ENCODE data around the gene HMGXB3. TPM values are rescaled to one million over a fixed set of nuclear protein-coding genes. Genes with fewer than 3 reads are reported as not detected.

Gene HMGXB3
- total RNA-seq, 4 donors from 2014 or later = 35.5 to 70.2 (median 41.1) TPM

DNA sequence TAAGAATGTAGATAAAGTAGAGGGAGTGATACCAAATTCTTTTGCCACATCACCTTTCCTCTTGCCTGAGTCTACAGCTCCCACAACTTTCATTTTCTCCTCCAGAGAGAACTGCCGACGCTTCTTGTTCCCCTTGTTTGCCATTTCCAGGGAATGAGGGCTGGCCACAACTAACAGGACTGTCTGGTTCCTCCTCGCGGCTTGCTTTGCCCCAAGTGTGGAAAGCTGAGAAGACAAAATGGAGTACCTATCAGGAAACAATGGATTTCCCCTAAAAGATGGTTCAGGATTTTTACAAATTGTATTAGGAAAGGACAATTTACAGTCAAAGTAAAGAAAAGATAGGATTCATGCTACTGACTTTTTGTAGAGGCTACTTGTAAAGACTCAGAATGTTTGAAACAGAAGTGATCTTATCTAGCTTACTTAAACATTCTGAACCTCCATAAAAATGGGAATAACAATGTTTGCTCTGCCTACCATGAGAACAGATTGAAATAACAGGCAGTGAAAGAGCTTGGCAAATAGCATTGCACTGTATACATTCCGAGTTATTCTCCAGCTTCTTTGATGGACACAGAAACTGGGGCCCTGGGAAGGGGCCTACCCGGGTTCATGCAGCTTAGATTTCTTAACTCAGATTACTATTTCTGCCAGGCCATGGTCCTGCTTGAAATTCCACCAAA, 4.2 kb upstream of the HMGXB3 start:
- H3K27ac ChIP-seq = no peak overlapping the region
- H3K9me3 ChIP-seq = no peaks in the 10 kb centered on the region
- H3K27me3 ChIP-seq = no peaks in the 10 kb centered on the region
- peaks cover 21 to 25% of the 10 kb centered on the region in 2 donors for H3K4me1 ChIP-seq
- no peak overlapping the region for H3K4me3 ChIP-seq (replicated peaks in 1 of 3)
- no peaks in the 10 kb centered on the region for H3K36me3 ChIP-seq
- 90 to 95% methylated on average over 6 of the region's 6 CpGs for WGBS, 2 donors
- TF ChIP-seq, protein P1, sequence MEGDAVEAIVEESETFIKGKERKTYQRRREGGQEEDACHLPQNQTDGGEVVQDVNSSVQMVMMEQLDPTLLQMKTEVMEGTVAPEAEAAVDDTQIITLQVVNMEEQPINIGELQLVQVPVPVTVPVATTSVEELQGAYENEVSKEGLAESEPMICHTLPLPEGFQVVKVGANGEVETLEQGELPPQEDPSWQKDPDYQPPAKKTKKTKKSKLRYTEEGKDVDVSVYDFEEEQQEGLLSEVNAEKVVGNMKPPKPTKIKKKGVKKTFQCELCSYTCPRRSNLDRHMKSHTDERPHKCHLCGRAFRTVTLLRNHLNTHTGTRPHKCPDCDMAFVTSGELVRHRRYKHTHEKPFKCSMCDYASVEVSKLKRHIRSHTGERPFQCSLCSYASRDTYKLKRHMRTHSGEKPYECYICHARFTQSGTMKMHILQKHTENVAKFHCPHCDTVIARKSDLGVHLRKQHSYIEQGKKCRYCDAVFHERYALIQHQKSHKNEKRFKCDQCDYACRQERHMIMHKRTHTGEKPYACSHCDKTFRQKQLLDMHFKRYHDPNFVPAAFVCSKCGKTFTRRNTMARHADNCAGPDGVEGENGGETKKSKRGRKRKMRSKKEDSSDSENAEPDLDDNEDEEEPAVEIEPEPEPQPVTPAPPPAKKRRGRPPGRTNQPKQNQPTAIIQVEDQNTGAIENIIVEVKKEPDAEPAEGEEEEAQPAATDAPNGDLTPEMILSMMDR (IDR thresholded peaks at IDR 0.05) = no peak
- no peak for TF ChIP-seq POLR2A (IDR thresholded peaks at IDR 0.05)
- intact Hi-C loops (cut with DNase I) = loop anchor here (10.0 kb wide), 1 partner anchor 362 kb away; no protein-coding TSS in a partner anchor
- no peak for DNase-seq

DNA sequence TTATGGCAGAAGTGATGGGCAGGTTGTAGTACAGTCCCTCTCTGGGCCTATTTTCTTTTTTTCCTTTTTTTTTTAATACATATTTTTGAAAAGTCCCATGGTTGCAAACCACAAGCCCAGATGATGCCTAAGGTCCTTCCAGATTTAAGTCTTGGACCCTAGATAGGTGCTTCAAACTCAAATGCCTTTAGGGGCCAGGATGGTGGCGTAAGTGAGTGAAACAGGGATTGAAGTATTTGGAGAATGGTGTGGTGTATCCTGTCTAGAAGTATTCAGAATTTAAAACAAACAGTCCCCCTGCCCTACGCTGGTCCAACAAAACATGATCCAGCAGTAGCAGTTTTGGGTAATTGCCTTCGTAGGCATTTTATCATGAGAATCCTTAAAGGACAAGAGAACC, 2.3 kb upstream of the HMGXB3 start:
- no peak for DNase-seq
- intact Hi-C loops (cut with DNase I) = loop anchor here (10.0 kb wide), 1 partner anchor 363 kb away; no protein-coding TSS in a partner anchor
- H3K36me3 ChIP-seq = no peaks in the 10 kb centered on the region
- H3K27ac ChIP-seq = no peak overlapping the region
- H3K4me3 ChIP-seq (replicated peaks in 1 of 3) = no peak overlapping the region
- H3K27me3 ChIP-seq = no peaks in the 10 kb centered on the region
- no peaks in the 10 kb centered on the region for H3K9me3 ChIP-seq
- peaks cover 25 to 28% of the 10 kb centered on the region in 2 donors for H3K4me1 ChIP-seq
- WGBS, 2 donors = 98 to 100% methylated on average over 3 of the region's 3 CpGs
- TF ChIP-seq, protein P1 (IDR thresholded peaks at IDR 0.05) = no peak
- TF ChIP-seq POLR2A (IDR thresholded peaks at IDR 0.05) = no peak

DNA sequence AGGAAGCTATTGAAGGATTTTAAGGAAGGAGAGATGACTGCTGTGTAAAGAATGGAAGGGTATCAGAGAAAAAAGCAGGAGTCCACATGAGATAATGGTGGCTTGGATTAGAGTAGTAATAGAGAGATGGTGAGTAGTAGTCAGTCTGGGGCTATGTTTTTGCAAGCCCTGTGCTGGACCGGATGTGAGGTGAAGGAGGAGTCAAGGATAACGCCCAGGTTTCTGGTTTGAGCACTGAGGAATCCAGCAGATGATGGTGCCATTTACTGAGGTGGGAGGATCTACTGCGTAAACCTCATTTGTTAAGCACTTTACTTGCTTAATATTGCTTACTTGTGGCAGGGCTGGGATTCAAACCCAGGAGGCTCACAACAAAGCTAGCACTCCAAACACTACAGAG, 1.2 kb upstream of the HMGXB3 start:
- H3K36me3 ChIP-seq = no peaks in the 10 kb centered on the region
- H3K4me3 ChIP-seq (replicated peaks in 1 of 3) = no peak overlapping the region
- WGBS, 2 donors = 83 to 84% methylated on average over 3 of the region's 3 CpGs
- intact Hi-C loops (cut with DNase I) = loop anchor here (10.0 kb wide), 1 partner anchor 365 kb away; no protein-coding TSS in a partner anchor
- DNase-seq = no peak
- no peaks in the 10 kb centered on the region for H3K9me3 ChIP-seq
- H3K4me1 ChIP-seq = peaks cover 21 to 25% of the 10 kb centered on the region in 2 donors
- TF ChIP-seq, protein P1 (IDR thresholded peaks at IDR 0.05) = no peak
- TF ChIP-seq POLR2A (IDR thresholded peaks at IDR 0.05) = no peak
- no peak overlapping the region for H3K27ac ChIP-seq
- H3K27me3 ChIP-seq = no peaks in the 10 kb centered on the region

DNA sequence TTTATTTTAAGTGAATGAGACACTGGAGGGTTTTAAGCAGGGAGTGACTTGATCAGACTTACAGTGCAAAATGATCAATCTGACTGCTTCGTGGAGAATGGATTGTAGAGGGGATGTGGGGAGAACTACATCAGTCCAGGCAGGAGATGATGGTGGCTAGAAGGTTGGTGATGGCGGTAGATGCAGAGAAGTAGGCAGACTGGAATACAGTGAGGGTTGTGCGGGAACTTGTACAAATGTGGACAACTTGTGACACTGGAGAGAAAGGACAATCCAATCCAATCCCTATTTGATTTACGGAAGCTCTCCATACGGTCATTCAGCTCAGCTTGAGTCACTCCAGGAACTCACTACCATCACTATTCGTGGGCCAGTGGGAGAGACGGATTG, 678 bp upstream of the HMGXB3 start:
- WGBS, 2 donors = 19 to 21% methylated on average over 7 of the region's 7 CpGs
- H3K4me1 ChIP-seq = peaks cover 21 to 25% of the 10 kb centered on the region in 2 donors
- DNase-seq = no peak
- H3K4me3 ChIP-seq (replicated peaks in 1 of 3) = peak overlapping the region; percentile 68 to 97 (median 90)
- intact Hi-C loops (cut with DNase I) = loop anchor here (10.0 kb wide), 1 partner anchor 365 kb away; no protein-coding TSS in a partner anchor
- TF ChIP-seq, protein P1 (IDR thresholded peaks at IDR 0.05) = no peak
- TF ChIP-seq POLR2A (IDR thresholded peaks at IDR 0.05) = no peak
- peak overlapping the region; percentile 79 to 95 (median 88) for H3K27ac ChIP-seq
- H3K36me3 ChIP-seq = no peaks in the 10 kb centered on the region
- H3K27me3 ChIP-seq = no peaks in the 10 kb centered on the region
- H3K9me3 ChIP-seq = no peaks in the 10 kb centered on the region

DNA sequence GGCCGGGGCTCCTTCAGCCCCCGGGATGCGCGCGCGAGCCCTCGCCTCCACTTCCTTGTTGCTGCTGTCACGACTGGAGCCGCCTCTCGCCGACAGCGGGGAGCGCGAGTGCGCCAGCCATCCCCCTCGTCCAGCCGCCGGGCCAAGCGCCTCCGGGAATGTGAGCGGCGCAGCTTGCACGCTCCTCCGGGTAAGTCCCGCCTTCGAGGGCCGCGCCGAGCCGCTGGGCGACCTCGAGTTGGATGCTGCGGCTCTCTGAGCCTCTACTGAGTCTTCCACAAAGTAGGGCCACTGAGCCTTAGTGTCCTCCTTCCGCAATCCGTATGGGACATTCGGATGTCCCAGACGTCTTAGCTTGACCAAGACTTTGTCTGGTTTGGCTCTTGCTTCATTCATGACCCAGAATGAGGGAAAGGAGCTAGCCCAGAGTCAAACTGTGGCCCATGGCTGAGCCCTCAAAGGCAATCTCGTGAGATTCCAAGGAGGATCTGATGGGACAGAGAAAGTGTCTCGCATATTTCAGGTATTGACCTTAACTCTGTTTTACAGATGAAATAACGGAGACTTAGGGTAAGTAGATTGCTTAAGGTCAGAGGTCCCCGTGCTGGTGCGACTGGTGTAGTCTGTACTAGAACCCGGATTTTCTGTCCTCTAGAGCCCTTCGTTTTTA, 586 bp downstream of the HMGXB3 start:
- intact Hi-C loops (cut with DNase I) = no loop called here
- H3K9me3 ChIP-seq = no peaks in the 10 kb centered on the region
- 3 to 4% methylated on average over 9 to 12 of the region's 44 CpGs for WGBS, 2 donors
- H3K4me1 ChIP-seq = peaks cover 21 to 25% of the 10 kb centered on the region in 2 donors
- no peak for TF ChIP-seq POLR2A (IDR thresholded peaks at IDR 0.05)
- peaks cover 0 to under 1% of the 10 kb centered on the region in 2 donors for H3K36me3 ChIP-seq
- DNase-seq = peak; percentile 36 to 49
- no peaks in the 10 kb centered on the region for H3K27me3 ChIP-seq
- peak overlapping the region; percentile 79 to 95 (median 88) for H3K27ac ChIP-seq
- H3K4me3 ChIP-seq (replicated peaks in 1 of 3) = peak overlapping the region; percentile 68 to 97 (median 90)

Data from thyroid gland (tissue), 4 donors.